Brain microvascular endothelial cell (primary cell): ENCODE measurements around the gene EML4.
A peak's percentile ranks its signal among the peaks of the same experiment; 100 is the strongest.

Source experiments
- DNase-seq: peaks from one replicate; pipeline ENCODE4 v3.0.0-alpha.2; 2020
- H3K27ac ChIP-seq: fragments of 250-450 bp; sonication (Bioruptor Pico); 2 replicates; pipeline ENCODE4 v1.5.1; 2020; ENCODE audit warnings: mild to moderate bottlenecking, moderate library complexity
- H3K27me3 ChIP-seq: fragments of 250-450 bp; sonication (Bioruptor Pico); replicated peaks from 2 replicates; pipeline ENCODE4 v1.5.1; 2020; ENCODE audit warnings: mild to moderate bottlenecking
- H3K36me3 ChIP-seq: fragments of 250-450 bp; sonication (Bioruptor Pico); replicated peaks from 2 replicates; pipeline ENCODE4 v1.5.1; 2020; ENCODE audit warnings: mild to moderate bottlenecking
- H3K4me3 ChIP-seq: 2 replicates; pipeline ENCODE4 v1.5.1; 2011; ENCODE audit warnings: low read depth, mild to moderate bottlenecking, control low read depth, low read length, moderate library complexity
- CTCF ChIP-seq: IDR thresholded peaks from 2 replicates; pipeline ENCODE4 v1.5.1; 2011; ENCODE audit warnings: low read depth, mild to moderate bottlenecking, moderate library complexity, low read length, control low read depth, inconsistent platforms; ENCODE audit errors: missing control alignments
- in situ Hi-C: cut with HindIII; loops from 2 replicates; pipeline ENCODE4 v1.10.0; 2017; ENCODE audit warnings: low sequenced_read_pairs, low pct_ligation_motif_present

EML4 gene

GRCh38 chr2:42348113-42348805 is 179.1 kb downstream of the EML4 start:
- no peak for TF ChIP-seq CTCF
- H3K4me3 ChIP-seq: no peak overlapping the region
- no peak for DNase-seq
- no peak overlapping the region for H3K27ac ChIP-seq
- no peaks in the 10 kb centered on the region for H3K27me3 ChIP-seq
- peaks cover 6% of the 10 kb centered on the region for H3K36me3 ChIP-seq
- in situ Hi-C loops: no loop called here

GRCh38 chr2:42350434-42351063 is 181.4 kb downstream of the EML4 start:
- peaks cover 4% of the 10 kb centered on the region for H3K36me3 ChIP-seq
- no peak for DNase-seq
- H3K27me3 ChIP-seq: no peaks in the 10 kb centered on the region
- in situ Hi-C loops: no loop called here
- H3K27ac ChIP-seq: no peak overlapping the region
- TF ChIP-seq CTCF: no peak
- no peak overlapping the region for H3K4me3 ChIP-seq

- TF ChIP-seq CTCF: no peak
- in situ Hi-C loops: no loop called here
- Histone ChIP-seq H3K4me3 (no peak overlapping the region), H3K27me3 (no peaks in the 10 kb centered on the region), H3K27ac (no peak overlapping the region), H3K36me3 (no peaks in the 10 kb centered on the region)
- DNase-seq: no peak
Observed at GRCh38 chr2:42351864-42352263, 182.7 kb downstream of the EML4 start.

GRCh38 chr2:42353792-42354429 is 184.8 kb downstream of the EML4 start:
- Histone ChIP-seq H3K27me3 (no peaks in the 10 kb centered on the region), H3K36me3 (no peaks in the 10 kb centered on the region), H3K4me3 (no peak overlapping the region), H3K27ac (no peak overlapping the region)
- no peak for TF ChIP-seq CTCF
- in situ Hi-C loops: no loop called here
- no peak for DNase-seq

- H3K4me3 ChIP-seq: peak overlapping the region; percentile 100
- in situ Hi-C loops: no loop called here
- no peak for TF ChIP-seq CTCF
- no peaks in the 10 kb centered on the region for H3K27me3 ChIP-seq
- peak overlapping the region; percentile 92 for H3K27ac ChIP-seq
- no peak for DNase-seq
- no peaks in the 10 kb centered on the region for H3K36me3 ChIP-seq
Observed at GRCh38 chr2:42359304-42359964, 190.3 kb downstream of the EML4 start.
